H7 (cell line): Measurements from ENCODE around the gene IQCK. TPM values are rescaled to one million over a fixed set of nuclear protein-coding genes. Genes with fewer than 3 reads are reported as not detected.

ENCODE experiments used
- DNase-seq: peaks from one replicate; pipeline ENCODE4 v3.0.0; 2012
- H3K27me3 ChIP-seq: 2 replicates; pipeline ENCODE4 v1.6.0; 2011; ENCODE audit warnings: mild to moderate bottlenecking, low read length; ENCODE audit not compliant: control insufficient read depth, insufficient read depth
- H3K36me3 ChIP-seq: replicated peaks from 2 replicates; pipeline ENCODE4 v1.5.1; 2011; ENCODE audit warnings: low read length; ENCODE audit not compliant: control insufficient read depth, insufficient read depth
- H3K4me3 ChIP-seq: 2 replicates; pipeline ENCODE4 v1.5.1; 2011; ENCODE audit warnings: low read depth, mild to moderate bottlenecking, control low read depth, low read length, moderate library complexity; ENCODE audit not compliant: insufficient read depth
- total RNA-seq: library from RNA; depleted of rRNA; stranded (reverse); fragments of >200 nt; shearing (Covaris generic); gene quantifications from 2 replicates; pipeline ENCODE4 v1.2.3, GENCODE V29; 2014

The IQCK gene
- total RNA-seq, 1 experiment from 2014 or later = 4.4 TPM

DNA sequence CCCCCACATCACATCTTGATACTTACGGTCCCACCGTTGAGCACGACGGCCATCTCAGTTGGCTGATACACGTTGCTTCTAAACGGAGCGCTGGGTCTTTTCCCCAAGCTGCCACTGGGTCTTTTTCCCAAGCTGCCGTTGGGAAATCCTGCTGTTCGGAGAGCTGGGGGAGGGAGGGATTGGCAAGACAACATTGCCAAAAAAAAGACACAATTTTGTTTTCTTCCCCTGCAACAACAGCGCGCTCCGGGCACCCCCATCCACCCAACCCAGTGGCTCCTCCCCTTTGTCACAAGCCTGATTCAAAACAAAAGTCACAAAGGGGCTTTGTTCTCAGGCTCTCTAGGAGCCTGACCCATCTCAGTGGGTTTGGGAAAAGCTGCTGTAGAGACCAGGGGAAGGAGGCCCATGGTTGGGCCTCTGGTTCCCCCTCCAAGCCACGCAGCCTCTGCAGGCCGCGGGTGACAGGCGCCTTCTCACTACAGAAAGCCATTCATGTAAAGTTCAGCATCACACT, 143.8 kb downstream of the IQCK start:
- no peaks in the 10 kb centered on the region for H3K27me3 ChIP-seq
- DNase-seq = peak; percentile 84
- H3K4me3 ChIP-seq = peak overlapping the region; percentile 23
- peaks cover 18% of the 10 kb centered on the region for H3K36me3 ChIP-seq

DNA sequence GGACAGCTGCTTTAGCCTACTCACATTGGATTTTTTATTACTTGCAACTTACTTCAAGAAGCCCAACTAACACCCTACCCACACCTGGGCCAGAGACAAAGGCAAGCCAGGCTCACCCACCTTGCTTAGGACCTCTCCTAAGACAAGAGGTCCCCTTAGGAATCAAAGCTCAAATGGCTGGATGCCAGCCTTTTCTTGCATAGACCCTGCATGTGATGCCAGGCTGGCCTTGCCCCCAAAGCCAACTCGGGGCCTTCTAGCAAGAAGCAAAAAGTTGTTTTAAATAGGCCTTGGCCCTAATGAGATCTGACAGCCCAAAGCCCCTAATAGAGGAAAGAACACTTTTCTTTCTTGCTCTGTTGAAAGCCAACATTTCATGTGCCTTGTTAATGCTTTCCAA, 145.9 kb downstream of the IQCK start:
- Histone ChIP-seq H3K36me3 (peaks cover 20% of the 10 kb centered on the region), H3K4me3 (no peak overlapping the region), H3K27me3 (no peaks in the 10 kb centered on the region)
- peak; percentile 7 for DNase-seq

DNA sequence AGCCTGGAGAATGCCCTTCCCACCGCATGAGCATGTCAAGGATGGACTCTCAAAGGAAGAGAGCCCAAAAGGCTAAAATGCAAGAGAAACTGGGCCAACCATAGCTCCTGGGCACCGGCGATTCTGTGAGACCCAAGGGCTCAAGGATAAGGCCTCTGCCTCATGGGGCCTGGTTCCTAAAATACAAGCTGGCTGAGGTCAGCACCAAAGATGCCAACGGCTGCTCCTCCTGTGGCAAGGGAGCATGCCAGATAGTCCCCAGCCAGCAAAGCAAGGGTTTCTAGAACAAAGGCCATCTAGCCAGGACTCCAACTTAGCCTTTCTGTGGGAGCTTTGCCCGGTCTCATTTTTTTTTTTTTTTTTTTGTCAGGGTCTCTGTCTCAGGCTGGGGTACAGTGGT, 146.5 kb downstream of the IQCK start:
- no peak overlapping the region for H3K4me3 ChIP-seq
- no peaks in the 10 kb centered on the region for H3K27me3 ChIP-seq
- peaks cover 16% of the 10 kb centered on the region for H3K36me3 ChIP-seq
- no peak for DNase-seq

DNA sequence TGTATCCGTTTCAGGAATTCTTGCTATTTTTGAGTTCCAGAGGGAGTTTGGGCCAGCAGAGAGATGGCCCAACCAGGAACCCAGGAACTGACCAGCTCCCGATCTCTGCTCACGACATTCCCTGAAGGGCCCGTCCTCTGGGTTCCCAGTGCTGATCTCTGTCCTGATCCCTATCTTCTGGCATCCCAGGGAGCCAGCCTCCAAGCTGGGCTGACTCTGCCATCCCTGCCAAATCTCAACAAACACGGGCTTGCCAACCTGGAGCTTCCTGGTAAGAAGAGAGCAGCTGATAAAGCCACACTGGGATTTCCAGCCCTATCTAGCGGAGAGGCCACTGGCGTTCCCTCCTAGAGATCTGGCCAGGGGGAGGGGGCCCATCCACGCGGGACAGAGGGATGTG, 150.3 kb downstream of the IQCK start:
- Histone ChIP-seq H3K27me3 (no peaks in the 10 kb centered on the region), H3K36me3 (peaks cover 27% of the 10 kb centered on the region), H3K4me3 (no peak overlapping the region)
- no peak for DNase-seq

DNA sequence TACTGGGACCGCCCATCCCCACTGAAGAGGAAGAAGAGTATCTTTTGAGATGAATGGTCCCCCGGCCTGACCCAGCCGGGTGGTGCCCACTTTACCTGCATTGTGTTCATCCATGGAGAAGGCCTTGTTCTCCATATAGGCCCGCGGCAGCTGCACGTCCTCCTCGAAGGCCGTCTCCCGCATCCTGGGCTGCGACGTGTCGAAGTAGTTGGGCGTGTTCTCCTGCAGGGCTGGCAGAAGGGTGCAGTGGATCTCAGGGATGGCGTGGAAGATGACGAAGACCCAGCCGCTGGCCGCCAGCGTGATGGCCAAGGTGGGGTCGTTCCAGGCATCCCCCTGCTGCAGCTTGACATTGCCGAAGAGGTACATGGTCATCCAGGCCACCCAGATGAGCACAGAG, 153.7 kb downstream of the IQCK start:
- no peak for DNase-seq
- Histone ChIP-seq H3K4me3 (no peak overlapping the region), H3K27me3 (no peaks in the 10 kb centered on the region), H3K36me3 (peaks cover 25% of the 10 kb centered on the region)

DNA sequence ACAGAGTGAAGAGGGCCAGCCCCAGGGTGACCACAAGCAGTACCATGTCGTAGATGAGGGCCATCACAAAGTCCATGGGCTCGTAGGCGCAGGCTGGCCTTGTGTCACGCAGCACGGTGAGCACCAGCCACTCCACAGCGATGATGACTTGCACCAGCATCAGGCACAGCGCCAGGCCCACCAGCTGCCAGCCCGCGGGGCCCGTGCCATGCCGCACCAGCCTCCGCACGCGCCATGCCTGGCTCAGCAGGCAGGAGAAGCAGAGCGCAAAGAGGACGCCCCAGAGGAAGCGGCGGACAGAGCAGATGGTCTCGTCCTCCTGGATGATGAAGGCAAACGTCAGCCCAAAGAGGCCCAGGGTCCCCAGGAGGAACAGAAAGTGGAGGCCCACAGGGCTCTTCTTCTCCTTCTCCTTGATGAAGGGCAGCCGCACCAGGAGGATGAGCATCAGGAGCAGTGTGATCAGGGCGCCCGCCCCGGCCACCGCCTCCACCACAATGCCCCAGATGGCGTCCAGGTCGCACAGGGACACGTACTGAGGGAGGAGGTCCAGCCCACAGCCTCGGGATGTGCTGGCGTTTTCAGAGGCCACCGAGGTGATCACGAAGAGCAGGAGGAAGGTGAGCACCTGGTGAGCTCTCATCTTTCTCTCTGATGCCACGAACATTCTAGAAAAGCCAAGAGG, 154.2 kb downstream of the IQCK start:
- DNase-seq = no peak
- Histone ChIP-seq H3K36me3 (peaks cover 23% of the 10 kb centered on the region), H3K27me3 (no peaks in the 10 kb centered on the region), H3K4me3 (no peak overlapping the region)

DNA sequence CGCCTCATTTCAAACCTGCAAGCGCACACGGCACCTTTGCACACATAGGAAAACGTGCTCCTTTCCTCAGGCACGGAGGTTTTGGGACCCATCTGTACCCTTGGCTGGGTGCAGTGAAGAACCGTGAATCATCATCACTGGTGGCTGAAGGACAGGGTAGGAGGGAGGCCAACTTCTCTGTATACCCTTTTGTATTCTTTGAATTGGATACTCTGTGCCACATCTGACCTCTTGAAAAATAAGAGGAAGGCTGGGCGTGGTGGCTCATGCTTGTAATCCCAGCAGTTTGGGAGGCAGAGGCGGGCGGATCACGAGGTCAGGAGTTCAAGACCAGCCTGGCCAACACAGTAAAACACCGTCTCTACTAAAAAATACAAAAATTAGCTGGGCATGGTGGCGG, 154.9 kb downstream of the IQCK start:
- DNase-seq = no peak
- Histone ChIP-seq H3K36me3 (peaks cover 21% of the 10 kb centered on the region), H3K4me3 (no peak overlapping the region), H3K27me3 (no peaks in the 10 kb centered on the region)

DNA sequence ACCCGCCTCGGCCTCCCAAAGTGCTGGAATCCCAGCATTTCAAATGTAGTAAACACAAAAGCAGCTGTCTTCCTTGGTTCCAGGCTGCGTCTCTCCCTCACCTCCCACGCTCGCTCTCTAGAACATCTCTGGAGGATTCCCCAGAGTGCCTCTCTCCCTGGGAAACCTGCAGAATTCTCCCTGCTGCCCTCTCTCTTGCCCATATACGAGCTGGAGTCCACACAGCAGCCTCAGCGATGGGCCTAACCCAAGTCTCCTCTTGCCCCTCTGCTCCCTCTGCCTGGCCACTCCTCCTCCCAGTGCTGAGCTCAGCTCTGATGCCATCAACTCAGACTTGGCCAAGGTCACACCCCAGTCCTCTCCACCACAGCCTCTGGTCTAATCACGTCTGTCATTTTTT, 156.0 kb downstream of the IQCK start:
- Histone ChIP-seq H3K27me3 (no peaks in the 10 kb centered on the region), H3K36me3 (peaks cover 19% of the 10 kb centered on the region), H3K4me3 (no peak overlapping the region)
- no peak for DNase-seq

DNA sequence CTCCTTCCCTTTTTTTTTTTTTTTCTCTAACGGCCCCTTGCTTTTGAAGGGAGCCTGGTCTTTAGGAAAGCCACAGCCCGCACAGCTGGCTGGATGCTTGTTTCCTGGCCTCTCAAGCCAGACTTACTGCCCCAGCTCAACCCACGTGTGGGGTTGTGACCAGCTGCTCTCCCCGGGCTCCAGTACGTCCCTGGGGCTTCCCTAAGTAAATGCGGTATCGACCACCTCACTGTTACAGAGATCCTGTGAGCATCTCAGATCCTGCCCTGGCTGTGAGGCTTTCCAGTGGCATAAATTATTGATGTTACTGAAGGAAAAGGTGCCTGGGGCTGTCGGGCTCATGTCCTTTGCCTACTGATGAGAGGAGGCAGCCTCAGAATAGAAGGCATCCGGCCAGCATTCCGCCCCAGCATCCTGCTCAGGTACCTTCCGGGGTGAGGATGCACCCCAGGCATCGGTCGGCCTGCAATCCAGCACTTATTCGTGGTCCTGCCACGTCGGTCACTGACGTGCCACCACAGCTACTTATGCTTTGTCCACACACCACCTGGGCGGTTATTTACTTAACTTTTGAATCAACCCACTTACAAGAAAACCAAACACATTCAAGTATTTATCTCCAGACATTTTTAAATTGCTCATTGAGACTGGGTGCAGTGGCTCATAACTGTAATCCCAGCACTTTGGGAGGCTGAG, 156.9 kb downstream of the IQCK start:
- peaks cover 18% of the 10 kb centered on the region for H3K36me3 ChIP-seq
- H3K4me3 ChIP-seq = no peak overlapping the region
- no peak for DNase-seq
- no peaks in the 10 kb centered on the region for H3K27me3 ChIP-seq

DNA sequence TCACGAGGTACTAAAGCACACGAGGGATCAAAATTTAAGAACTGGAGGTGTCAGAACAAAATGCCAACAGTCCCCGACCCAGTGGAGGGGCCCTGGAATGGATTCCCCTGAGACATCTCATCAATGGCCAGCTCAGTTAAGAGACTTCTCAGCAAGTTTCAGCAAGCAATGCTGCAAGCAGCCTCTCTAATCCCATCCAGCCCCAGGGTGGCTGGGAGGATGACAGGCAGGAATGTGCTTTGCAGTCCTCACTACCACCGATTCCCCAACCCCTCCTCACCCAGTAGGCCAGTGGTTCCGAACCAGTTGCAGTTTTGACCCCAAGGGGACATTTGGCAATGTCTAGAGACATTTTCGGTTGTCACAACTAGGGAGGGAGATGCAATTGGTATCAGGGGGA, 157.8 kb downstream of the IQCK start:
- H3K27me3 ChIP-seq = no peaks in the 10 kb centered on the region
- H3K36me3 ChIP-seq = peaks cover 12% of the 10 kb centered on the region
- no peak overlapping the region for H3K4me3 ChIP-seq
- DNase-seq = no peak

DNA sequence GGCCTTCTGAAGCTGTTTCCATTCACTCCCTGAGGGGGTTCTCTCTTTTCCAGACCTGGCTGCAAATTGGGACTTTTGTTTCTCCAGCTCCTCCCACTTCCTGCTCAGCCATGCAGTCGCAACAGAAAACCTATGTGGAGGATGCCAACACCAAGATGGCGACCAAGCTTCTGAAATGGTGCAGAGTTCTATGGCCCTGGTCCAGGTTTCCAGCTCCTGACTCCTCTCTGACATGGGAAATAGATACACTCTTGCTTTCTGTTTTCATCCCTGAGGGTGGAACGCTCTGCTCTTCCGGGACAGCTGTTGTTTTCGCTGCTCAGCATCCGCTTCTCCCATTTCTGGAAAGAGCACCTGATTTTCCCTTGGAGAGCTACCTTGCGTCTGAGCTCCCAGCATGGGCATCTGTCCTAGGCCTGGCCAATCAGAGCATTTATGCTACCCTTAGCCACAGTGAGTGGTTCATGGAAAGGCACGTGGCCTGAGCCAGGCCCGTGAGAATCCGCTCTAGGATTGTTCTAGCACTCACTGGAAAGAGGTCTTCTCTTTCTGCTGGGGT, 158.5 kb downstream of the IQCK start:
- Histone ChIP-seq H3K4me3 (no peak overlapping the region), H3K36me3 (peaks cover 11% of the 10 kb centered on the region), H3K27me3 (no peaks in the 10 kb centered on the region)
- DNase-seq = no peak

DNA sequence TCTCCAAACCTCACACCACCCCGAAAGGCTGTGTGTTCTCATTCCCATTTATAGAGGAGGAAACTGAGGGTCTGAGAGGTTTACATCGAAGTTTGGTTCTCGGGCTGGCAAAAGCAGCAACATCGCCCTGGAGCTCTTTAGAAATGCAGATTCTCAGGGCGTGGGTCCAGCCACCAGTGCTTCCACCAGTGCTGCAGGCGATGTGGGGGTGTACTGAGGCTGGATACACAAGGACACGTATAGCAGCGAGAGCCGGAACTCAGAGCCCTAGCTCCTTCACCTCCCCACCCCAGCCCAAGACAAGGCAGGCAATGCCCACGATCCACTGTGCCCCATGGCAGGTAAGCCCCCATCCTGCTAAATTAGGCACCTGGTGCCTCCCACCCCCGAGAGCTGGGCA, 160.7 kb downstream of the IQCK start:
- Histone ChIP-seq H3K4me3 (no peak overlapping the region), H3K27me3 (no peaks in the 10 kb centered on the region), H3K36me3 (peaks cover 2% of the 10 kb centered on the region)
- no peak for DNase-seq

DNA sequence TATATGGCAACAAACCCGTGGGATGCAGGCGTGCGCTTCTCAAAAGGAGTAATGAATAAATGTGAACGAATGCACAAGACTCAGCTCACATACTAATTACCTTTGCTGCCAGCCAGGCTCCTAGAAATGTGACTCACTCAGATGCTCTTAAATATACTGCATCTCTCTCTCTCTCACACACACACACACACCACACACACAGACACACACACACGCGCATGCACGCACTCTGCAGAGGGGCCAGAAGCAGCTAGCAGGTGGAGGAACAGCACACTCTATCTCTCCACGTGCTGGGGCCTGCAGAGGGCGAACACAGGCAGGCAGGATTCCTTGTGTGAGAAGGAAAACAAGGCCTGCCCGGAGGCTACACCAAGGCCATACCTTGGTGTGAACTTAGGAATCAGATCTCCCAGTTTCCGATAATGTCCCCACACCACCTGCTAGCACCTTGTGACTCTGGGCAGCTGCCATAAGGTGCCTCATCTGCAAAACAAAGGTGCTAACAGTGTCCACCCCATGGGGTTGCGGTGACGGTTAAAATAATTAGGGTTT, 161.2 kb downstream of the IQCK start:
- peak; percentile 72 for DNase-seq
- H3K4me3 ChIP-seq = no peak overlapping the region
- peaks cover under 1% of the 10 kb centered on the region for H3K36me3 ChIP-seq
- H3K27me3 ChIP-seq = no peaks in the 10 kb centered on the region; the same call in 1 of the 2 replicates

DNA sequence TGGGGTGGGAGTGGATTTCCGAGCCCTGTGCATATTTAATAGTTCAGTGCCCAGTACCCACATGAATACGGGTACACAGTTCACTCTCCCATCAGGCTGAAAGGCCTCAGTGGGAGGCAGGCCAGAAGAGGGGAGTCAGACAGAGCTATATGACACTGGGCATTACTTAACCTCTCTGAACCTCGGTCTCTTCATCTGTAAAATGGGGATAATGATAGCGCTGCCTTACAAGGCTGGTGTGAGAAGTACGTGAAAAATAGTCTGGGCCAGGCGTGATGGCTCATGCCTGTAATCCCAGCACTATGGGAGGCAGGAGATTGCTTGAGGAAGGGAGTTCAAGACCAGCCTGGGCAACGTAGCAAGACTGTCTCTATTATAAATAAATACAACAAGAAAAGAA, 163.0 kb downstream of the IQCK start:
- no peaks in the 10 kb centered on the region; the same call in none of the 2 replicates for H3K36me3 ChIP-seq
- H3K4me3 ChIP-seq = no peak overlapping the region
- no peak for DNase-seq
- peaks cover 11% of the 10 kb centered on the region for H3K27me3 ChIP-seq

DNA sequence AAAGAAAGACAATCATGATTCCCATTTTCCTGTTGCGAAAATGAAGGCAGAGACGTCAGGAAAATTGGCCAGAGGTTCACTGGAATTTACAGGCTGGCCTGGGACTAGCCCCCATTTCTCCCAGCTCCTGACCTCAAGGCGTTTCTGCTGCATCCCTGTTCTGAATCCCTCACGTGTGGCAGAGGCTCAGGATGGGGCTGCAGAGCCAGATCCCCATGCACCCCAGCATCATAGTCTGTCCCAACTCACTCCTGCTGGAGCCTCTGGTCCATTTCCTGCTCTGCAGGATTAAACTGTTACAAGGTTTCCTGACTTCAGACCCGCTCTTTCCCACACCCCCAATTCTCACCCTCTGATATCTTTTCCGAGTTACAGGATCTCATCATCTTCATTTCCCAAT, 163.7 kb downstream of the IQCK start:
- peak overlapping the region; percentile 10; the same call in 1 of the 2 replicates for H3K4me3 ChIP-seq
- no peak for DNase-seq
- peaks cover 11% of the 10 kb centered on the region for H3K27me3 ChIP-seq

More for the DNA sequence above, 163.7 kb downstream of the IQCK start:
- H3K36me3 ChIP-seq = no peaks in the 10 kb centered on the region; the same call in none of the 2 replicates
